Measurements from ENCODE around the gene DNAH2.

DNA sequence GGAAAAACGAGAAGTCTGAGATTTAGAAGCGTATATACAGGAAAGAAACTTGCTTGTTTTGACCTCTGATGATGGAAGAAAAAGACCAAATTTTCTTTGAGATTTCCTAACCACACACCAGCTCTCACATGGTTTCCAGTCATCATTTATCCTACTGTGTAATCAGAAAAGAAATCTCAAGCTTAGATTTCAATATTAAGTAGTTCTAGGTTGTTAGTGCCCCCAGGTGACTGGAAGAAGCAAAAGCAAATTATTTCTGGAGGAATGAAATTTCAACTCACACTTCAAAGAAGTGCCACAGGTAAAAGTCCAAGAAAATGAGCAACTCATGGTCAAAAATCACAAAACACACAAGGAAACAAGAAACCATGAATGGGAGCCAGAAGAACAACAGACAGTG is 64.7 kb downstream of the DNAH2 start:
- TF ChIP-seq, protein P1, sequence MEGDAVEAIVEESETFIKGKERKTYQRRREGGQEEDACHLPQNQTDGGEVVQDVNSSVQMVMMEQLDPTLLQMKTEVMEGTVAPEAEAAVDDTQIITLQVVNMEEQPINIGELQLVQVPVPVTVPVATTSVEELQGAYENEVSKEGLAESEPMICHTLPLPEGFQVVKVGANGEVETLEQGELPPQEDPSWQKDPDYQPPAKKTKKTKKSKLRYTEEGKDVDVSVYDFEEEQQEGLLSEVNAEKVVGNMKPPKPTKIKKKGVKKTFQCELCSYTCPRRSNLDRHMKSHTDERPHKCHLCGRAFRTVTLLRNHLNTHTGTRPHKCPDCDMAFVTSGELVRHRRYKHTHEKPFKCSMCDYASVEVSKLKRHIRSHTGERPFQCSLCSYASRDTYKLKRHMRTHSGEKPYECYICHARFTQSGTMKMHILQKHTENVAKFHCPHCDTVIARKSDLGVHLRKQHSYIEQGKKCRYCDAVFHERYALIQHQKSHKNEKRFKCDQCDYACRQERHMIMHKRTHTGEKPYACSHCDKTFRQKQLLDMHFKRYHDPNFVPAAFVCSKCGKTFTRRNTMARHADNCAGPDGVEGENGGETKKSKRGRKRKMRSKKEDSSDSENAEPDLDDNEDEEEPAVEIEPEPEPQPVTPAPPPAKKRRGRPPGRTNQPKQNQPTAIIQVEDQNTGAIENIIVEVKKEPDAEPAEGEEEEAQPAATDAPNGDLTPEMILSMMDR (IDR thresholded peaks at IDR 0.05; ENCODE audit: low read length), result peak; percentile 13; the same call in 1 of the 2 replicates
- TF ChIP-seq EZH2 (optimal IDR thresholded peaks at IDR 0.05; ENCODE audit: low read depth, low read length), result no peak

All from MM.1S (cell line).